Caco-2 (cell line): ENCODE data around the gene ENAH. TPM values are rescaled to one million over a fixed set of nuclear protein-coding genes. Genes with fewer than 3 reads are reported as not detected.

Experiments used
- BruUV-seq: library from RNA; stranded (reverse); fragments of 400-500 nt; replicated peaks from 2 replicates; lab custom pipeline; 2021; lab: Mats Ljungman, UMichigan
- CTCF ChIA-PET: fragments of 300-600 bp; sonication (Branson Sonifier 250); formaldehyde crosslinking; loops from one replicate; lab custom pipeline; 2022; ENCODE audit warnings: antibody characterized with exemption; lab: Charles Lee
- POLR2A ChIA-PET: fragments of 300-600 bp; sonication (Branson Sonifier 250); formaldehyde crosslinking; loops from one replicate; lab custom pipeline; 2022; ENCODE audit warnings: antibody characterized with exemption; lab: Charles Lee
- DNase-seq, 2 experiments: peaks; one replicate each; pipeline versions ENCODE4 v3.0.0 to v3.0.0-alpha.2; 2020 to 2022
- H3K27me3 ChIP-seq: replicated peaks from 2 replicates; pipeline ENCODE4 v1.6.0; 2011; ENCODE audit warnings: low read length; ENCODE audit not compliant: control insufficient read depth, insufficient read depth
- H3K36me3 ChIP-seq: 2 replicates; pipeline ENCODE4 v1.5.1; 2011; ENCODE audit warnings: low read length; ENCODE audit not compliant: control insufficient read depth, insufficient read depth
- H3K4me1 ChIP-seq: fragments of 250-450 bp; sonication (Bioruptor Pico); 2 replicates; pipeline ENCODE4 v1.5.1; 2020; ENCODE audit warnings: mild to moderate bottlenecking
- H3K4me3 ChIP-seq: 2 replicates; pipeline ENCODE4 v1.5.1; 2011; ENCODE audit warnings: low read depth, mild to moderate bottlenecking, control low read depth, low read length
- H3K9me3 ChIP-seq: fragments of 250-450 bp; sonication (Bioruptor Pico); 2 replicates; pipeline ENCODE4 v1.5.1; 2020; ENCODE audit warnings: mild to moderate bottlenecking, moderate library complexity
- H3K27ac Mint-ChIP-seq: one replicate; pipeline ENCODE4 v1.8.0; 2022; ENCODE audit warnings: mixed read lengths; ENCODE audit not compliant: unreplicated experiment
- H3K27me3 Mint-ChIP-seq: one replicate; pipeline ENCODE4 v1.8.0; 2022; ENCODE audit warnings: mixed read lengths; ENCODE audit not compliant: insufficient read depth, unreplicated experiment
- H3K36me3 Mint-ChIP-seq: one replicate; pipeline ENCODE4 v1.8.0; 2022; ENCODE audit warnings: mild to moderate bottlenecking, mixed read lengths; ENCODE audit not compliant: insufficient read depth, unreplicated experiment
- H3K4me1 Mint-ChIP-seq: one replicate; pipeline ENCODE4 v1.8.0; 2022; ENCODE audit warnings: low read depth, mixed read lengths; ENCODE audit not compliant: unreplicated experiment
- H3K4me3 Mint-ChIP-seq: one replicate; pipeline ENCODE4 v1.8.0; 2022; ENCODE audit warnings: mild to moderate bottlenecking, moderate library complexity, mixed read lengths; ENCODE audit not compliant: unreplicated experiment
- H3K9me3 Mint-ChIP-seq: one replicate; pipeline ENCODE4 v1.8.0; 2022; ENCODE audit warnings: mixed read lengths; ENCODE audit not compliant: unreplicated experiment
- intact Hi-C: fragments of 100-400 bp; cut with micrococcal nuclease; formaldehyde crosslinking; loops from one replicate; pipeline ENCODE4 v1.10.0; 2022; ENCODE audit not compliant: unreplicated experiment
- total RNA-seq: library from RNA; stranded (reverse); gene quantifications from 2 replicates; pipeline ENCODE4 v1.2.3, GENCODE V29; 2022
- TF ChIP-seq, protein P1 (sequence below), 2 experiments: fragments of 200-600 bp in 1 of 2; IDR thresholded peaks; 1 replicate in 1 of 2; 2 replicates in 1 of 2; pipeline versions ENCODE4 v1.5.1 to v1.8.0; 2011 to 2022; ENCODE audit warnings: antibody characterized with exemption in 1 of 2, control low read depth in 1 of 2, inconsistent platforms in 1 of 2, low read depth in 1 of 2, low read length in 1 of 2, mild to moderate bottlenecking in 1 of 2, moderate library complexity in 1 of 2; ENCODE audit not compliant: insufficient read depth in 1 of 2, severe bottlenecking in 1 of 2, unreplicated experiment in 1 of 2

Gene ENAH
- total RNA-seq, 1 experiment from 2014 or later = 78.0 TPM

DNA sequence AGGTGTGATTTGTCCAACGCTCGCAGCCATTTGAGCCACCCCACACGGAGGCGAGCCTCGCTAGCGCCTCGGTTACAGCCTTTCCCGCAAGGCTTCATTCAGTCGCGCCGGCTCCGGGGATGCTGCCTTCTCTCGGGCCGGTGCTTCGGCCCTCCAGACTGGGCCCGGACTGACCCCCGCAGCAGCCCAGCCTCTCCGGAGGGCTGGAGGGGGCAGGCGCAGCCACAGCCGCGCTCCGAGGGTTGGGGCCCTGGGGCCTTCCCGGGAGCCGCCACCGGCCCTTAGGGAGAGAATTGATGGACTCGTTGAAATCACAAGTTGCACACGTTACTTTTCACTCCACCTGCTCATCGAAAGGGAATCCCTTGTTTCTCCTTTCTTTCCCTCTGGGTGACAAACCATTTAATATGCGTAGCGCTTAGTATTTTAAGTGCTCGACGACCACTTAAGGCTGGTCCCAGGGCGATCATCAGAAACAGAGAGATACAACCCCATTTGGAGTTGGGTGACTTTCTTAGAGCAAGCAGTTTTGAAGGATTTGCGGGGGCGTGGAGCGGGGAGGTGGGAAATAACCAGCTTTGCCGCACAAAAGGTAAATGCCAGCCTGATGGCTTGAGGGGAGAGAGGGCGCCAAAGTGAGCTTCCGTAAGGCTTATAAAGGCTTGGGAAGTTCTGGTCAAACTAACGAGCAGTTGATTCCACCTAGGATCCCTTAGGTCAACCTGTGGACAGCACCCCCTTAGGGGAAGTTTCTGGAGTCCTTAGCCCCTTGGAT lies 24.6 kb upstream of the ENAH start:
- H3K27me3 ChIP-seq = no peaks in the 10 kb centered on the region

DNA sequence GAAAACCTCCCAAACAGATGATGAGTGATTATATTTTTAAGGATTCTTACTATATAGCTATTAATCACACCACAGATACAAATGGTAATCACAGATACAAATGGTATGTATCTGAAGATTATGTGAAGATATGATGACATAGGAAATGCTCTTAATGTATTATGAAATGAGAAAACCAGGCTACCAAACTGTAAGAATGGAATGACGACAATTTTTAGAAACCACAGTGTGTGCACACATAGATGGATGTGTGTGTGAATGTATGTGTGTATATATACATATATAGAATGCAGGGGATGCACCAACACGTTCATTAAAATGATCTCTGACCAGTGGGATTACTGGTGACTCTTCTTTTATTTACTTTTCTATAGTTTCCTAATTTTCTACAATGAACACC lies 21.5 kb upstream of the ENAH start:
- no peaks in the 10 kb centered on the region for H3K36me3 Mint-ChIP-seq
- intact Hi-C loops = no loop called here
- no peak overlapping the region for H3K27ac Mint-ChIP-seq
- H3K4me1 Mint-ChIP-seq = peaks cover 12% of the 10 kb centered on the region
- POLR2A ChIA-PET = no interaction called here
- TF ChIP-seq, protein P1, sequence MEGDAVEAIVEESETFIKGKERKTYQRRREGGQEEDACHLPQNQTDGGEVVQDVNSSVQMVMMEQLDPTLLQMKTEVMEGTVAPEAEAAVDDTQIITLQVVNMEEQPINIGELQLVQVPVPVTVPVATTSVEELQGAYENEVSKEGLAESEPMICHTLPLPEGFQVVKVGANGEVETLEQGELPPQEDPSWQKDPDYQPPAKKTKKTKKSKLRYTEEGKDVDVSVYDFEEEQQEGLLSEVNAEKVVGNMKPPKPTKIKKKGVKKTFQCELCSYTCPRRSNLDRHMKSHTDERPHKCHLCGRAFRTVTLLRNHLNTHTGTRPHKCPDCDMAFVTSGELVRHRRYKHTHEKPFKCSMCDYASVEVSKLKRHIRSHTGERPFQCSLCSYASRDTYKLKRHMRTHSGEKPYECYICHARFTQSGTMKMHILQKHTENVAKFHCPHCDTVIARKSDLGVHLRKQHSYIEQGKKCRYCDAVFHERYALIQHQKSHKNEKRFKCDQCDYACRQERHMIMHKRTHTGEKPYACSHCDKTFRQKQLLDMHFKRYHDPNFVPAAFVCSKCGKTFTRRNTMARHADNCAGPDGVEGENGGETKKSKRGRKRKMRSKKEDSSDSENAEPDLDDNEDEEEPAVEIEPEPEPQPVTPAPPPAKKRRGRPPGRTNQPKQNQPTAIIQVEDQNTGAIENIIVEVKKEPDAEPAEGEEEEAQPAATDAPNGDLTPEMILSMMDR (IDR thresholded peaks at IDR 0.05; ENCODE audit: insufficient read depth in 1 of 2, low read depth in 1 of 2, low read length in 1 of 2, severe bottlenecking in 1 of 2, unreplicated experiment in 1 of 2) = no peak
- CTCF ChIA-PET = no interaction called here
- no peaks in the 10 kb centered on the region for H3K9me3 ChIP-seq
- H3K9me3 Mint-ChIP-seq = no peaks in the 10 kb centered on the region
- H3K27me3 ChIP-seq = no peaks in the 10 kb centered on the region
- H3K4me3 ChIP-seq = no peak overlapping the region
- no peak overlapping the region for H3K4me3 Mint-ChIP-seq
- no peaks in the 10 kb centered on the region for H3K36me3 ChIP-seq
- H3K27me3 Mint-ChIP-seq = no peaks in the 10 kb centered on the region
- peaks cover 15% of the 10 kb centered on the region for H3K4me1 ChIP-seq
- no peak for DNase-seq
- BruUV-seq = no TSS peak

More for the DNA sequence above, 24.6 kb upstream of the ENAH start:
- intact Hi-C loops = no loop called here
- no peaks in the 10 kb centered on the region for H3K4me1 Mint-ChIP-seq
- H3K27ac Mint-ChIP-seq = no peak overlapping the region
- POLR2A ChIA-PET = no interaction called here
- H3K4me3 ChIP-seq = no peak overlapping the region
- TF ChIP-seq, protein P1 (IDR thresholded peaks at IDR 0.05; ENCODE audit: insufficient read depth in 1 of 2, low read depth in 1 of 2, low read length in 1 of 2, severe bottlenecking in 1 of 2, unreplicated experiment in 1 of 2) = no peak
- DNase-seq = no peak
- no peaks in the 10 kb centered on the region for H3K36me3 ChIP-seq
- no peaks in the 10 kb centered on the region for H3K27me3 Mint-ChIP-seq
- no peaks in the 10 kb centered on the region for H3K36me3 Mint-ChIP-seq
- CTCF ChIA-PET = no interaction called here
- no peak overlapping the region for H3K4me3 Mint-ChIP-seq
- H3K9me3 ChIP-seq = no peaks in the 10 kb centered on the region
- no TSS peak for BruUV-seq
- no peaks in the 10 kb centered on the region for H3K9me3 Mint-ChIP-seq
- no peaks in the 10 kb centered on the region for H3K4me1 ChIP-seq

DNA sequence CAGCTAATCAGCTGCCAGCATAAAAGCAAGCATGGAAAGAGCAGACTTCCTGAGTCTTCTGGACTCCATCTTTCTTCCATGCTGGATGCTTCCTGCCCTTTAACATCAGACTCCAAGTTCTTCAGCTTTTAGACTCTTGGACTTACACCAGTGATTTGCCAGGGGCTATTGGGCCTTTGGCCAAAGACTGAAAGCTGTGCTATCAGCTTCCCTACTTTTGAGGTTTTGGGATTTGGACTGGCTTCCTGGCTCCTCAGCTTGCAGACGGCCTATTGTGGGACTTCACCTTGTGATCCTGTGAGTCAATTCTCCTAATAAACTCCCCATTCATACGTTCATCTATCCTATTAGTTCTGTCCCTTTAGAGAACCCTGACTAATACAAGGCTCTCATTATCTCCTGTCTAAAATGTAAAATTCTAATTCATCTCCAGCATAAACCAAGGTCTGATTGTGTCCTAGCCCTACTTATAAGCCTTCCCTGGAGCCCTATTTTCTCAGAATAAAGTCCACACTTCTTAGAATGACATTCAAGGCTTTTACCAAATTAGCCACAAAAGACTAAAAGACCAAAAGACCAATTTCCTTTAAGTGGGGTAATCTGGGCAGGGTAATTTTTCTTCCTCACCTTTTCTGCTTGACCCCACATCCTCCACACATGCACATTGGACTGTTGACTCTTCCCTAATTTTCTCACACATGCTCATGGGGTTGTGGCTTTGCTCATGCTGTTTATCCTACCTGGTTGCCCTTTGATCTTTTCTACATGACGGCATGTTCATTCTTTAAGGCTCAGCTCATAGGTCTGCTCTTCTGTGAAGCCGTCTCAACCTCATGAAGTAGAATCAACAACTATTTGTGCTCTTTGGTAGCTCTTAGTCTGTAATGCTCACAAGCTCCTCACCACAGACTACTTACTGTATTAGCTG lies 18.1 kb upstream of the ENAH start:
- Histone ChIP-seq H3K4me1 (peaks cover 15% of the 10 kb centered on the region), H3K9me3 (no peaks in the 10 kb centered on the region), H3K4me3 (no peak overlapping the region), H3K36me3 (no peaks in the 10 kb centered on the region), H3K27me3 (no peaks in the 10 kb centered on the region)
- Mint-ChIP-seq H3K4me1 (peaks cover 12% of the 10 kb centered on the region), H3K4me3 (peak overlapping the region; percentile 1), H3K9me3 (no peaks in the 10 kb centered on the region), H3K27me3 (no peaks in the 10 kb centered on the region), H3K36me3 (no peaks in the 10 kb centered on the region), H3K27ac (peak overlapping the region; percentile 14)
- ChIA-PET CTCF (interaction anchor here (0.6 to 1.0 kb wide), 4 partner anchors 13 to 141 kb away, joined by 3 to 4 read pairs (median 3); no protein-coding TSS in a partner anchor), POLR2A (interaction anchor here (0.9 kb wide), 1 partner anchor 106 kb away, joined by 3 read pairs; no protein-coding TSS in a partner anchor)
- no TSS peak for BruUV-seq
- peak in 1 of 2 experiments; percentile 22 for DNase-seq
- intact Hi-C loops = no loop called here
- TF ChIP-seq, protein P1 (IDR thresholded peaks at IDR 0.05; ENCODE audit: insufficient read depth in 1 of 2, low read depth in 1 of 2, low read length in 1 of 2, severe bottlenecking in 1 of 2, unreplicated experiment in 1 of 2) = no peak
